ENCODE results near the gene TIMP1. TPM values are rescaled to one million over a fixed set of nuclear protein-coding genes. Genes with fewer than 3 reads are reported as not detected.

The TIMP1 gene
- total and polyA plus RNA-seq, 2 experiments from 2014 or later, result 671 to 5,452 TPM

DNA sequence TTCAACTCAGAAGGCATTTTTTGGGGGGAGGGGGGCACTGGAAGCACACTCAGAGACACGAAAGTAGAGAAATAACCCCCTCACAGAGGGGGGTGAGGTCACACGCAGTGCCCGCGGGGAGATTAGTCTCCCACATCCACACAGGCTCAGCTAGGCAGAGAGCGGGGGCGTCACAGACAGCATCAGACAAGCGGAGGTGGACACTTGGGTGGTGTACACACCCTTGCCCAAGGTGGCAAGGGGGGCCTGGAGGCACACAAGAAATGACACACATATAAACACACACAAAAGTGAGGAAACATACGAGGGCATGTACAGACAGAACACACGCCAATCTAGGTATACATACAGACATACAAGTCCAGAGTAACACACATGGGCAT is 38.1 kb downstream of the TIMP1 start:
- Histone ChIP-seq H3K27me3 (no peaks in the 10 kb centered on the region), H3K36me3 (replicated peaks; ENCODE audit: insufficient read depth, low read depth) (no peaks in the 10 kb centered on the region), H3K79me2 (no peaks in the 10 kb centered on the region), H3K27ac (no peak overlapping the region), H3K9me3 (ENCODE audit: low read depth) (no peaks in the 10 kb centered on the region), H3K4me3 (no peak overlapping the region), H3K9me2 (replicated peaks; ENCODE audit: insufficient read depth) (no peaks in the 10 kb centered on the region), H4K20me1 (ENCODE audit: insufficient read depth, poor library complexity, severe bottlenecking) (no peaks in the 10 kb centered on the region), H3K4me2 (no peak overlapping the region), H3K4me1 (ENCODE audit: insufficient read depth) (no peaks in the 10 kb centered on the region), H2AFZ (no peak overlapping the region)
- no peak for DNase-seq (ENCODE audit: low spot score)
- TF ChIP-seq EZH2phosphoT487 (IDR thresholded peaks at IDR 0.05; ENCODE audit: low read depth, severe bottlenecking, unreplicated experiment), result no peak
- TF ChIP-seq, protein P1, sequence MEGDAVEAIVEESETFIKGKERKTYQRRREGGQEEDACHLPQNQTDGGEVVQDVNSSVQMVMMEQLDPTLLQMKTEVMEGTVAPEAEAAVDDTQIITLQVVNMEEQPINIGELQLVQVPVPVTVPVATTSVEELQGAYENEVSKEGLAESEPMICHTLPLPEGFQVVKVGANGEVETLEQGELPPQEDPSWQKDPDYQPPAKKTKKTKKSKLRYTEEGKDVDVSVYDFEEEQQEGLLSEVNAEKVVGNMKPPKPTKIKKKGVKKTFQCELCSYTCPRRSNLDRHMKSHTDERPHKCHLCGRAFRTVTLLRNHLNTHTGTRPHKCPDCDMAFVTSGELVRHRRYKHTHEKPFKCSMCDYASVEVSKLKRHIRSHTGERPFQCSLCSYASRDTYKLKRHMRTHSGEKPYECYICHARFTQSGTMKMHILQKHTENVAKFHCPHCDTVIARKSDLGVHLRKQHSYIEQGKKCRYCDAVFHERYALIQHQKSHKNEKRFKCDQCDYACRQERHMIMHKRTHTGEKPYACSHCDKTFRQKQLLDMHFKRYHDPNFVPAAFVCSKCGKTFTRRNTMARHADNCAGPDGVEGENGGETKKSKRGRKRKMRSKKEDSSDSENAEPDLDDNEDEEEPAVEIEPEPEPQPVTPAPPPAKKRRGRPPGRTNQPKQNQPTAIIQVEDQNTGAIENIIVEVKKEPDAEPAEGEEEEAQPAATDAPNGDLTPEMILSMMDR (IDR thresholded peaks at IDR 0.05; ENCODE audit: poor library complexity), result no peak
- TF ChIP-seq EZH2 (IDR thresholded peaks at IDR 0.05; ENCODE audit: borderline replicate concordance), result no peak
- WGBS (ENCODE audit: low lambda C conversion rate, missing lambda C conversion rate), result 79% methylated on average over 9 of the region's 9 CpGs

DNA sequence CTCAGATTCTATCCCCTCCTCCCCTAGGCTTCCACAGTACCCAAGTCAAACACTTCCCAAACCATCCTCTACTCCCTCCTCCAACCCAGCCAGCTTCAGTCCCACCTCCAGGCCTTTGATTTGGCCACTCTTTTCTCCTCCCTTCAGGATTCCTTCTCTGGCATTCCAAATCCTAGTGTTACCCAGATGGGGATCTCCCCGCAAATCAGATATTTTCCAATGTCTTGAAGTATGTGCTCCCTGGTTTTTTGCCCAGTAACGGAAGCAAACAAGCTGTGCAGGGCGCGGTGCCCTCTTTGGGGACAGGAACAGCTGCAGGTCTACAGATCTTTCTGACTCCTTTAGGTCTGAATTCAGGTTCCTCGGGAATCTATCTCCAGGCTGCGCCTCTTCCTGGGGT is 39.6 kb downstream of the TIMP1 start:
- no peaks in the 10 kb centered on the region for H3K9me2 ChIP-seq (replicated peaks; ENCODE audit: insufficient read depth)
- no peaks in the 10 kb centered on the region for H4K20me1 ChIP-seq (ENCODE audit: insufficient read depth, poor library complexity, severe bottlenecking)
- WGBS (ENCODE audit: low lambda C conversion rate, missing lambda C conversion rate), result 89% methylated on average over 6 of the region's 6 CpGs
- no peak for DNase-seq (ENCODE audit: low spot score)
- H2AFZ ChIP-seq, result no peak overlapping the region
- no peaks in the 10 kb centered on the region for H3K36me3 ChIP-seq (replicated peaks; ENCODE audit: insufficient read depth, low read depth)
- no peaks in the 10 kb centered on the region for H3K9me3 ChIP-seq (ENCODE audit: low read depth)
- no peak for TF ChIP-seq EZH2phosphoT487 (IDR thresholded peaks at IDR 0.05; ENCODE audit: low read depth, severe bottlenecking, unreplicated experiment)
- no peak for TF ChIP-seq EZH2 (IDR thresholded peaks at IDR 0.05; ENCODE audit: borderline replicate concordance)
- TF ChIP-seq, protein P1 (IDR thresholded peaks at IDR 0.05; ENCODE audit: poor library complexity), result no peak
- no peaks in the 10 kb centered on the region for H3K27me3 ChIP-seq
- no peak overlapping the region for H3K4me2 ChIP-seq
- H3K79me2 ChIP-seq, result no peaks in the 10 kb centered on the region
- H3K27ac ChIP-seq, result no peak overlapping the region
- no peak overlapping the region for H3K4me3 ChIP-seq
- no peaks in the 10 kb centered on the region for H3K4me1 ChIP-seq (ENCODE audit: insufficient read depth)

- no peak overlapping the region for H2AFZ ChIP-seq
- DNase-seq (ENCODE audit: low spot score), result peak; percentile 75
- WGBS (ENCODE audit: low lambda C conversion rate, missing lambda C conversion rate), result 49% methylated on average over 35 of the region's 35 CpGs
- no peak overlapping the region for H3K4me3 ChIP-seq
- no peaks in the 10 kb centered on the region for H3K27me3 ChIP-seq
- TF ChIP-seq EZH2phosphoT487 (IDR thresholded peaks at IDR 0.05; ENCODE audit: low read depth, severe bottlenecking, unreplicated experiment), result no peak
- TF ChIP-seq, protein P1 (IDR thresholded peaks at IDR 0.05; ENCODE audit: poor library complexity), result no peak
- TF ChIP-seq EZH2 (IDR thresholded peaks at IDR 0.05; ENCODE audit: borderline replicate concordance), result no peak
- no peaks in the 10 kb centered on the region for H4K20me1 ChIP-seq (ENCODE audit: insufficient read depth, poor library complexity, severe bottlenecking)
- no peak overlapping the region for H3K27ac ChIP-seq
- no peaks in the 10 kb centered on the region for H3K9me3 ChIP-seq (ENCODE audit: low read depth)
- H3K79me2 ChIP-seq, result no peaks in the 10 kb centered on the region
- H3K4me2 ChIP-seq, result peak overlapping the region; percentile 77
- no peaks in the 10 kb centered on the region for H3K9me2 ChIP-seq (replicated peaks; ENCODE audit: insufficient read depth)
- no peaks in the 10 kb centered on the region for H3K4me1 ChIP-seq (ENCODE audit: insufficient read depth)
- H3K36me3 ChIP-seq (replicated peaks; ENCODE audit: insufficient read depth, low read depth), result no peaks in the 10 kb centered on the region
These were observed 41.3 kb downstream of the TIMP1 start for GRCh38 chrX:47623540-47624027.

- Histone ChIP-seq H3K27ac (no peak overlapping the region), H3K27me3 (no peaks in the 10 kb centered on the region), H3K79me2 (no peaks in the 10 kb centered on the region), H4K20me1 (ENCODE audit: insufficient read depth, poor library complexity, severe bottlenecking) (no peaks in the 10 kb centered on the region), H3K4me1 (ENCODE audit: insufficient read depth) (no peaks in the 10 kb centered on the region), H2AFZ (no peak overlapping the region), H3K9me2 (replicated peaks; ENCODE audit: insufficient read depth) (no peaks in the 10 kb centered on the region), H3K9me3 (ENCODE audit: low read depth) (no peaks in the 10 kb centered on the region), H3K4me3 (no peak overlapping the region), H3K4me2 (no peak overlapping the region), H3K36me3 (replicated peaks; ENCODE audit: insufficient read depth, low read depth) (no peaks in the 10 kb centered on the region)
- DNase-seq (ENCODE audit: low spot score), result no peak
- 85% methylated on average over 2 of the region's 2 CpGs for WGBS (ENCODE audit: low lambda C conversion rate, missing lambda C conversion rate)
- TF ChIP-seq, protein P1 (IDR thresholded peaks at IDR 0.05; ENCODE audit: poor library complexity), result no peak
- TF ChIP-seq EZH2 (IDR thresholded peaks at IDR 0.05; ENCODE audit: borderline replicate concordance), result no peak
- TF ChIP-seq EZH2phosphoT487 (IDR thresholded peaks at IDR 0.05; ENCODE audit: low read depth, severe bottlenecking, unreplicated experiment), result no peak
These were observed 43.1 kb downstream of the TIMP1 start for GRCh38 chrX:47625365-47625764.

Measured in hepatocyte (in vitro differentiated cells).